Measurements from ENCODE around the gene DCST1.

The DCST1 gene

GRCh38 chr1:155023627-155024026 lies 10.0 kb upstream of the DCST1 start:
- no peaks in the 10 kb centered on the region for H3K9me3 ChIP-seq (ENCODE audit: control insufficient read depth, insufficient read depth, low read length)
- no peaks in the 10 kb centered on the region for H3K36me3 ChIP-seq (ENCODE audit: insufficient read depth, low read length)
- H3K9ac ChIP-seq (ENCODE audit: low read depth, low read length): no peak overlapping the region
- peaks cover 12% of the 10 kb centered on the region; the same call in 1 of the 2 replicates for H3K4me1 ChIP-seq (ENCODE audit: insufficient read depth, low read length)

GRCh38 chr1:155024315-155024714 lies 9.3 kb upstream of the DCST1 start:
- Histone ChIP-seq H3K4me1 (ENCODE audit: insufficient read depth, low read length) (peaks cover 10% of the 10 kb centered on the region; the same call in 1 of the 2 replicates), H3K9ac (ENCODE audit: low read depth, low read length) (no peak overlapping the region), H3K36me3 (ENCODE audit: insufficient read depth, low read length) (no peaks in the 10 kb centered on the region), H3K9me3 (ENCODE audit: control insufficient read depth, insufficient read depth, low read length) (no peaks in the 10 kb centered on the region)

GRCh38 chr1:155026154-155026553 lies 7.5 kb upstream of the DCST1 start:
- Histone ChIP-seq H3K36me3 (ENCODE audit: insufficient read depth, low read length) (no peaks in the 10 kb centered on the region), H3K9ac (ENCODE audit: low read depth, low read length) (no peak overlapping the region), H3K4me1 (ENCODE audit: insufficient read depth, low read length) (peaks cover 10% of the 10 kb centered on the region; the same call in 1 of the 2 replicates), H3K9me3 (ENCODE audit: control insufficient read depth, insufficient read depth, low read length) (no peaks in the 10 kb centered on the region)

- Histone ChIP-seq H3K36me3 (ENCODE audit: insufficient read depth, low read length) (no peaks in the 10 kb centered on the region), H3K9ac (ENCODE audit: low read depth, low read length) (no peak overlapping the region), H3K9me3 (ENCODE audit: control insufficient read depth, insufficient read depth, low read length) (no peaks in the 10 kb centered on the region), H3K4me1 (ENCODE audit: insufficient read depth, low read length) (peaks cover 10% of the 10 kb centered on the region; the same call in 1 of the 2 replicates)
These were observed 7.0 kb upstream of the DCST1 start for GRCh38 chr1:155026588-155026987.

- Histone ChIP-seq H3K9ac (ENCODE audit: low read depth, low read length) (no peak overlapping the region), H3K4me1 (ENCODE audit: insufficient read depth, low read length) (peaks cover 10% of the 10 kb centered on the region; the same call in 1 of the 2 replicates), H3K9me3 (ENCODE audit: control insufficient read depth, insufficient read depth, low read length) (no peaks in the 10 kb centered on the region), H3K36me3 (ENCODE audit: insufficient read depth, low read length) (no peaks in the 10 kb centered on the region)
These were observed 3.9 kb upstream of the DCST1 start for GRCh38 chr1:155029513-155030242.

GRCh38 chr1:155030243-155030795 lies 3.3 kb upstream of the DCST1 start:
- no peaks in the 10 kb centered on the region for H3K9me3 ChIP-seq (ENCODE audit: control insufficient read depth, insufficient read depth, low read length)
- H3K9ac ChIP-seq (ENCODE audit: low read depth, low read length): no peak overlapping the region
- H3K4me1 ChIP-seq (ENCODE audit: insufficient read depth, low read length): peaks cover 10% of the 10 kb centered on the region; the same call in 1 of the 2 replicates
- H3K36me3 ChIP-seq (ENCODE audit: insufficient read depth, low read length): no peaks in the 10 kb centered on the region

GRCh38 chr1:155030899-155031298 lies 2.7 kb upstream of the DCST1 start:
- Histone ChIP-seq H3K9ac (ENCODE audit: low read depth, low read length) (no peak overlapping the region), H3K36me3 (ENCODE audit: insufficient read depth, low read length) (no peaks in the 10 kb centered on the region), H3K9me3 (ENCODE audit: control insufficient read depth, insufficient read depth, low read length) (no peaks in the 10 kb centered on the region), H3K4me1 (ENCODE audit: insufficient read depth, low read length) (peaks cover 9% of the 10 kb centered on the region; the same call in 1 of the 2 replicates)

GRCh38 chr1:155032886-155033285 lies 738 bp upstream of the DCST1 start:
- Histone ChIP-seq H3K36me3 (ENCODE audit: insufficient read depth, low read length) (no peaks in the 10 kb centered on the region), H3K9ac (ENCODE audit: low read depth, low read length) (no peak overlapping the region), H3K4me1 (ENCODE audit: insufficient read depth, low read length) (no peaks in the 10 kb centered on the region), H3K9me3 (ENCODE audit: control insufficient read depth, insufficient read depth, low read length) (no peaks in the 10 kb centered on the region)

- no peaks in the 10 kb centered on the region for H3K36me3 ChIP-seq (ENCODE audit: insufficient read depth, low read length)
- no peaks in the 10 kb centered on the region for H3K9me3 ChIP-seq (ENCODE audit: control insufficient read depth, insufficient read depth, low read length)
- H3K9ac ChIP-seq (ENCODE audit: low read depth, low read length): no peak overlapping the region
- H3K4me1 ChIP-seq (ENCODE audit: insufficient read depth, low read length): no peaks in the 10 kb centered on the region
These were observed 939 bp downstream of the DCST1 start for GRCh38 chr1:155034318-155035208.

- H3K4me1 ChIP-seq (ENCODE audit: insufficient read depth, low read length): no peaks in the 10 kb centered on the region
- no peaks in the 10 kb centered on the region for H3K9me3 ChIP-seq (ENCODE audit: control insufficient read depth, insufficient read depth, low read length)
- H3K36me3 ChIP-seq (ENCODE audit: insufficient read depth, low read length): no peaks in the 10 kb centered on the region
- H3K9ac ChIP-seq (ENCODE audit: low read depth, low read length): no peak overlapping the region
These were observed 2.3 kb downstream of the DCST1 start for GRCh38 chr1:155035936-155036335.

- no peaks in the 10 kb centered on the region for H3K4me1 ChIP-seq (ENCODE audit: insufficient read depth, low read length)
- H3K9ac ChIP-seq (ENCODE audit: low read depth, low read length): no peak overlapping the region
- H3K36me3 ChIP-seq (ENCODE audit: insufficient read depth, low read length): no peaks in the 10 kb centered on the region
- no peaks in the 10 kb centered on the region for H3K9me3 ChIP-seq (ENCODE audit: control insufficient read depth, insufficient read depth, low read length)
These were observed 3.4 kb downstream of the DCST1 start for GRCh38 chr1:155037043-155037442.

- H3K36me3 ChIP-seq (ENCODE audit: insufficient read depth, low read length): no peaks in the 10 kb centered on the region
- H3K4me1 ChIP-seq (ENCODE audit: insufficient read depth, low read length): no peaks in the 10 kb centered on the region
- H3K9me3 ChIP-seq (ENCODE audit: control insufficient read depth, insufficient read depth, low read length): no peaks in the 10 kb centered on the region
- no peak overlapping the region for H3K9ac ChIP-seq (ENCODE audit: low read depth, low read length)
These were observed 4.3 kb downstream of the DCST1 start for GRCh38 chr1:155037851-155038441.

GRCh38 chr1:155038602-155039307 lies 5.1 kb downstream of the DCST1 start:
- Histone ChIP-seq H3K4me1 (ENCODE audit: insufficient read depth, low read length) (no peaks in the 10 kb centered on the region), H3K9me3 (ENCODE audit: control insufficient read depth, insufficient read depth, low read length) (no peaks in the 10 kb centered on the region), H3K36me3 (ENCODE audit: insufficient read depth, low read length) (no peaks in the 10 kb centered on the region), H3K9ac (ENCODE audit: low read depth, low read length) (no peak overlapping the region)

- no peaks in the 10 kb centered on the region for H3K9me3 ChIP-seq (ENCODE audit: control insufficient read depth, insufficient read depth, low read length)
- H3K9ac ChIP-seq (ENCODE audit: low read depth, low read length): no peak overlapping the region
- no peaks in the 10 kb centered on the region; the same call in 1 of the 2 replicates for H3K4me1 ChIP-seq (ENCODE audit: insufficient read depth, low read length)
- H3K36me3 ChIP-seq (ENCODE audit: insufficient read depth, low read length): no peaks in the 10 kb centered on the region
These were observed 5.7 kb downstream of the DCST1 start for GRCh38 chr1:155039308-155039669.

All from ES-I3 (cell line).